GM21529 (cell line): Measurements from ENCODE around the gene NLRP10.
"Not testable (repeated sequence)": the region's sequence is repeated elsewhere in the genome, so short reads cannot be mapped to it uniquely, and the experiment has no call there.

ENCODE experiments used
- ATAC-seq: cut with Tn5 transposase; IDR thresholded peaks from one replicate; pipeline ENCODE4 v1.9.1; 2021; ENCODE audit not compliant: unreplicated experiment

The NLRP10 gene

DNA sequence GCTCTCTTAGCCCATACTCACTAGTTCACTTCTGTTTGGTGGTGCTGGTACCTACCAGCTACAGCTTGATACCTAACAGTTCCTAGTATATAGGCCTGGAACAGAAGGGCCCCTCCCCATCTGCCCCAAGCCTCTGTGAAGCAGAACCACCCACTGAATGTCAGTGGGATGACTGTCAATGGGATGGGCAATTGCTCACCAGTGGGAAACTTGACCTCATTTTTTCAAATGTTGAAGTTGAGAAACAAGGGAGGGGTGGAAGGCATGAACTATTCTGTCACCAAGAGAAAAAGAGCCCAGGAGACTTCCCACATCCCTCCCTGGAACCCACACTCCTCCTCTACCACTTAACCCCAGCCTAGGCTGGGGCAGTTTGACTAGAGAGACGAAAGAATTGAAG, at the start of gene NLRP10:
TSS of gene NLRP10 (minus strand) at position 62 of the 400 bp plus-strand sequence. CDS start 1,952 bp downstream, outside the sequence.
- no peak for ATAC-seq

- no peak for ATAC-seq
Measured at GRCh38 chr11:8013833-8014232, 48.6 kb upstream of the NLRP10 start.

DNA sequence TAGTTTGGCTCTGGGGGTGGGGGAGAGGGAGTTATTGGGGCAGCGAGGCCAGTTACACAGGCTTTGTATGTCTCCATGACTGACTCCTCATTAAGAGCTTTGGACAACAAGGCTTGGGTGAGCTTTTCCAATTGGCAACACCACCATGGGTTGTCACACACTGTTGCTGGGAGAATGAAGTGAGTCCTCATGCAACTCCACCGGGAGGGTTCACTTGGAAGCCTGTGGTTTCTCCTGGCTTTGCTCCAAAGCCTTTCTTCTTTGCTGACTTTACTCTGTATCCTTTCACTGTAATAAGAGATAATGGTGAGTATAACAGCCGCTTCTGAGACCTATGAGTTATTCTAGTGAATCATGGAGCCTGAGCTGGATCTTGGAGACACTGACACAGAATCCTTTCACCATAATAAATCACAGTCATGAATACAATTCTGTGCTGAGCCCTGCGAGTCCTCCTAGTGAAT, 46.8 kb upstream of the NLRP10 start:
- no peak for ATAC-seq

DNA sequence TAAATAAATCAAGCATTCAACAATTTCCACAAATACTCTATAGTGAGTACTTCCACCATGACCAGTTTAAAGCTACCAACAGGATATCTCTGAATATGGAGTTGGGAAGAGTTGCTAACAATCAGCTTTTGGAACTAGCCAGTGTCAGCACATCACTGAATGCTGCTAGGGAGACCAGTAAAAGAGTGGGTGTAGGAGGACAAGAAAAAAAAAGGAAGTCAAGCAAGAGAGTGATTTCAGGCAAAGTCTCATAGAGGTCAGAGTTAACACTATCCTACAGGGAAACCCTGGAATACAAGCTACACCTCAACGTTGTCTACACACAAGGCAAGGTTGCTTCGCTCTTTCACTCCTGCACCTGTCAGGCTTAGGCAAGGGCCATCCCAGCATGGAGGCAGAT, 46.1 kb upstream of the NLRP10 start:
- ATAC-seq = no peak

- no peak for ATAC-seq
Measured at GRCh38 chr11:8009856-8010255, 44.6 kb upstream of the NLRP10 start.

- ATAC-seq = no peak
Measured at GRCh38 chr11:8008212-8008611, 43.0 kb upstream of the NLRP10 start.

DNA sequence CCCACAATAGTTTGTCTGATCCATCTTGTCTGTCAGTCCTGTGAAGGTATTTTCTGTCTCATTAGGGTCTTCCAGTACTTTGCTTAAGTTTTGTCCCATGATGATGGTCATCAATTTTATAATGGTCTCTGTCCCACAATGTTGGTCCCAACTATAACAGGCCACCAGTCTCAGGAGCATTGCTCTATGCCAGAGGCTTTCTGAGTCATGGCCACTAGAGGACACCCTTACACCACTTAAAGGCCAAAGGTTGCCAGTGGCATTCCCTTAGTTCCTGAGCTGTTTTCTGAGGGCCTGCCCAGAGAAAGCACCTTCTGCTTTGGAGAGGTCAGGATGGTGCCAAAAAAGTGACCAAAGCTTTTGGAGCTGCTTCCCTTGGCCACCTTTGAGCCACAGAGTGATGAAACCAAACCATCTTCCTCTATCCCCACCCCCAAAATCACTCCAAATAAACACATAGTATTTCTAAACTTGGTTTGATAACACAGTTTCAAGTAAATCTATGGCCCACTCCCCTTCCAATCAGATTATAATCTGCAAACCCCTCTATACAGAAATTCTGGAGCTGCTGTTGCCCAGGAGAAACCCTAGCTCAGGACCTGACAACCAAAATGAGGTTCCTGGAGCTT, 41.2 kb upstream of the NLRP10 start:
- peak; percentile 73 for ATAC-seq

GRCh38 chr11:8005556-8005955, 40.3 kb upstream of the NLRP10 start:
- ATAC-seq = no peak

DNA sequence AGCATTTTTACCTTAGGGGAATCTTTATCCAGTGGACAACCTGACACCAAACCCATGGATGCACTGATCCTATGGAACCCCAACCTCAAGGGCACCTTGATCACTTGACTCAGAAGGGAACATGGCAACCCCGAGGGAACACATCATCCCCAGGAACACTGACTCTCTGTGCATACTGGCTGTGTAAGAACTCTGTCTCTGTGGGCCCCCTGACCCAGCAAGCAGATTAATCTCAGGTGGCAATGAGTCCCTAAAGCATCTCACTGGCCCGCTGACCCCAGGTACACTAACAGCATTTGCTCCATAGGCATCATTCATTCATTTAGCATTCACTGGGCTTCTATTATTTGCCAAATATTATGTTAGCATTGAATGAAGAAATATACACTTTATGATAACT, 38.8 kb upstream of the NLRP10 start:
- ATAC-seq = no peak

GRCh38 chr11:8003187-8003586, 37.9 kb upstream of the NLRP10 start:
- no peak for ATAC-seq

DNA sequence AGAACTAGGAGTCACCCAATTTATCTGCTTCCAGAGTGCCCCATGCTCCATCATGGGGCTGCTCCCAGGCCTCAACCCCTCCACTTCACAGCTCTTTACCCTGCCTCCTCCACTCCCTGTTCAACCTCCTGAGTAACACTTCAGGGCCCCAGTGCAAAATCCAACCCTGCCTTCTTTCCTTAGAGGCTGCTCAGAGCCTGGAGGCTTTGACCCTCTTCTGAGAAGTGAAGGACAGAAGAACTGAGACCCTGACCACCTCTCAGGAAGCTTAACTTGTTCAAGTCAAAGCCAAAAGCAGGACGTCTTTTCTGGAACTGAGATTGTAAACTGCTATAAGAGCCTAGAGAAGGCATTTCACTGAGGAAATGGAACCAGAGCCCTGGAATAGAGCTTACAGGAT, 37.4 kb upstream of the NLRP10 start:
- ATAC-seq = no peak

- no peak for ATAC-seq
Measured at GRCh38 chr11:8000390-8000789, 35.1 kb upstream of the NLRP10 start.

DNA sequence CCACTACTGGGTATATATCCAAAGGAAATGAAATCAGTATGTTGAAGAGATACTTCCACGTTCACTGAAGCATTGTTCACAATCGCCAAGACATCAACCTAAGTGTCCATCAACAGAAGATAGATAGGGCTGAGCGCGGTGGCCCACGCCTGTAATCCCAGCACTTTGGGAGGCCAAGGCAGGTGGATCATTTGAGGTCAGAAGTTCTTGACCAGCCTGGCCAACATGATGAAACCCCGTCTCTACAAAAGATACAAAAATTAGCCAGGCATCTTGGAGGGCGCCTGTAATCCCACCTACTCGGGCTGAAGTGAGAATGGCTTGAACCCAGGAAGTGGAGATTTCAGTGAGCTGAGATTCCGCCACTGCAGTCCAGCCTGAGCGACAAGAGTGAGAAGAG, 34.5 kb upstream of the NLRP10 start:
- no peak for ATAC-seq

DNA sequence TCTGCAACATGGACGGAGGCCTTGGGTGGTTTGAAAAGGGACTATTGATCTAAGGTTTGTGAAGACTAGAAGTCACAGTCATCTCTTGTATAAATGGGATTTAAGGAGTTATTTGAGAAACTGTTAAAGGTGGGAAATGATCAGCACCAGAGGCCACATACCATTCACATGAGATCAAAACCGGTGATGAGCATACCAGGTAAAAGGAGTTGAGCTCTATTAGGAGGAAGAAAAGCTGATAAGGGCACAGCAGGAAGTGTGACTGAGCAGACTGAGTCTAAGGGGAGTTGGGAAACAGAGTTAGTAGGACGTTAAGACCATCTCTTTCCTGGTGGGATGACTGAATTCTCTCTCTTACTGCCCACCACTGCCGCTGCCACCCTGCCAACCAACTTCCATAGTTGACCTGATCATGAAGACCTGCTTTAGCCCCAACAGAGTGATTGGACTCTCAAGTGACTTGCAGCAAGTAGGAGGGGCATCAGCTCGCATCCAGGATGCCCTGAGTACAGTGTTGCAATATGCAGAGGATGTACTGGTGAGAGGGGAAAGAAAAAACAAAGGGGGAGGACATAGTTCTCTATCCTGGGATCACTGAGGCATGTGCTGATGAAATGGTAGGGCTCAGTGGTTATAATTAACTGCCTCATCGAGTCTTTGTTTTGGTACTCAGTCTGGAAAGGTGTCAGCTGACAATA, 29.5 kb upstream of the NLRP10 start:
- ATAC-seq = no peak

DNA sequence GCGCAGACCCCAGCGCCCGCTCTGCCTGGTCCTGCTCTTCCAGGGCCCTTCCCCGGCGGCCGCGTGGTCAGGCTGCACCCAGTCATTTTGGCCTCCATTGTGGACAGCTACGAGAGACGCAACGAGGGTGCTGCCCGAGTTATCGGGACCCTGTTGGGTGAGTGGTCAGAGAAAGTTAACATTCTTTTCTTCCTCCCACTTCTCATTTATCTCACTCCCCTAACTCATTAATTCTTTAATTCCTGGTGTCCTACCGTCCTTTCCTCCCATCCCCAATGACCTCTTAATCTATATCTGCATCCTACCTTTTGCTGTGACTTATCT, 22.3 kb upstream of the NLRP10 start:
- ATAC-seq = not testable (repeated sequence)

GRCh38 chr11:7986768-7987559, 21.7 kb upstream of the NLRP10 start, which contains the start of gene EIF3F:
TSS of gene EIF3F (plus strand) at chr11:7987337. CDS start at chr11:7987353, 16 bp downstream.
- peak; percentile 96 for ATAC-seq

DNA sequence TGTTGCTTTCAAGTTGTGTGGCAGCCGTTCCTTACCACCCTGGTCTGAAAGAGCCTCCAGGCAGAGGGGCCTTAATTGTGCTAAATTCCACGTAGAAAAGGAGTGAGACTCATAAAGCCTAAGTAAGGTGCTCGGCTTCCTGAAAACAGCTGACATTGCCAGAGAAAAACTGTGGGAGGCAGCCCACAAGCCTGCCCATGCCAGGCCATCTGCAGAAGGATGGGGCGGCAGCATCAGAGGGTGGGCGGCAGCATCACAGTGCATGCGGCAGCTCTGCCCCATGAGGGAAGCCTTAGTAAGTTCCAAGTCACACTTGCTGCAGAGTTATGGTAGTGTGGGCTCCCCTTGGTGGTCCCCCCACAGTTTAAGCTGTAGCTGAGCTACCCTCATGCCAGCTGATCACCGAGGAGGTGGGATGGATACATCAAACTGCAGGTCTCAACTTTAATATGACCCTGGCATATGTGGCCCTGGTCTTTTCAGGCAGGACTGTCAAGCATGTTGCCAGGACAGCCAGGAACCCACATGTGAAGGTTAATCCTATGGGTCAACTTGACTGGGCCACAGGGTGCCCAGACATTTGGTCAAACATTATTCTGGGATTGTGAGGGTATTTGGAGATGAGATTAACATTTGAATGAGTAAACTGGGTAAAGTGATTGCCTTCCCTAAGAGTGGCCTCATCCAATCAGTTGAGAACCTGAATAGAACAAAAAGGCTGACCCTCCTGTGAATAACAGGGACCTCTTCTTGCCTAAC, 18.8 kb upstream of the NLRP10 start:
- ATAC-seq = no peak

DNA sequence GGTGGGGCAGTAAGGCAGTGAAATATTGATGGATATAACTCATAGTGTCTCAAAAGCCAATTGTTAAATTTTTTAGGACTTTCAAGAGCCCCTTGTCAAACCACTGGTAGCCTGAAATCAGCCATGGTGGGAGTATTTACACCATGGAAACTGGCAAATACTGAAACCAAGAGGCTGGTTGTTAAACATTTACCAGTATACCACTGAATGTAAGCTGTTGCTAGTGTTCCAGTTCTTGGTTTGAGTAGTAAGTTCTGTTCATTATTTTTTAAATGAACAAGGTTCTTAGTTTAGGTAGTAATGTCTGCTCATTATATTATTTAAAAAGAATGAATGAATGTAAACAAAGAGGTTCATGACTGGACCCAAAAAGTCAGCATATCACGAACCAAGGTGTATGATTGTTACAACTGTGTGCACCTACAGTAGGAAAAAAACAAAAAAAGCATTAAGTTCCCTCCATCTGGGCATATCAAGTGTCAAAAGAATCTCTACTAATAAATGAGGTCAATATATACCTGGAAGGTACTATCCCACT, 17.4 kb upstream of the NLRP10 start:
- ATAC-seq = peak; percentile 29

- no peak for ATAC-seq
Measured at GRCh38 chr11:7981619-7982157, 16.4 kb upstream of the NLRP10 start.

- ATAC-seq = no peak
Measured at GRCh38 chr11:7977232-7977917, 12.1 kb upstream of the NLRP10 start.
